ENCODE data around the gene BICD1.

BICD1 gene

DNA sequence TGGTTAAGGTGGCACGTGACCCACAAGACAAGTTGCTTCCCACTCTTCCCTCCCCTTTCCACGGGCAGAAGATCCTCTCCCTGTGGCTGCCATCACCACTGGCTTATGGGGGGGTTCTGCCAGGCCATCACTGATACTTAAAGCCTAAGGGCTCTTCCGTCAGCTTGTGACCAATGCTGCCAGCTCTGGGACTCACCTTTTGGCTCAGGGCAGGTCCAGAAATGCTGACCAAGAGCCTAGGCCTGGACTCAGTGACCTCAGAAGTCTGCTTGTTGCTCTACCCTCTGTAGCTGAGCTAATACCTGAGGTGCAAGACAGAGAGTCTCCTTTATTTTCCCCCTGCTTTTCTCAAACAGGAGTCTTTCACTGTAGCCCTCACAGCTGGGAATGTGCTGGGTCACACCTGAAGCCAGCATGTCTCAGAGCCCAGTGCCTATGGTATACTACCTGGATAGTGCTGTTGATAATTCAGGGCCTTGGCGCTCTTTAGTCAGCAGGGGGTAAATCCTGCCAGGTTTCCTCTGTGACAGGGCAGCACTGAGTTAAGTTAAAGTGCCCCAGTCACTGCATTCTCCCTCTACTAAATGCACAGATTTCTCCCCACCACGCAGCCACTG is 312.4 kb downstream of the BICD1 start:
- no peak for DNase-seq

GRCh38 chr12:32419520-32419960 is 312.9 kb downstream of the BICD1 start:
- no peak for DNase-seq

DNA sequence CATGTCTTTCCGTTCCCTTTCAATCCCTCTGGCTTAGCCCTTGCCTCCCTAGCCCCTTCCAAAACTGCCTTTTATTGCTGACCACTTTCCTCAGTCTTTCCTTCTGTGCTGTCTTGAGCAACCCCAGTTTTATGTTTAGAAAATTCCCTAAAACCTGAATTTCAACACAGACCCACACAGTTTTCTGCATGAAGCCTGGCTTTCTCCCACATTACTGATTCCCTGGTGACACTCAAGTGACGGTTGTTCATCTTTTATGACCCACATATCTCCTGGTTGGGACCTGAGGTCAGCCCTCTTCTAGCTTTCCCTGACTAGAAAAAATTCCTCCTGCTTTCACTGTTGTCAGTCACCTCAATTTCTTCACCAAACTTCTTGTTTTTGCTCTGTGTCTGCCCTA is 313.7 kb downstream of the BICD1 start:
- DNase-seq: no peak

- DNase-seq: no peak
Measured at GRCh38 chr12:32423559-32423958, 316.9 kb downstream of the BICD1 start.

DNA sequence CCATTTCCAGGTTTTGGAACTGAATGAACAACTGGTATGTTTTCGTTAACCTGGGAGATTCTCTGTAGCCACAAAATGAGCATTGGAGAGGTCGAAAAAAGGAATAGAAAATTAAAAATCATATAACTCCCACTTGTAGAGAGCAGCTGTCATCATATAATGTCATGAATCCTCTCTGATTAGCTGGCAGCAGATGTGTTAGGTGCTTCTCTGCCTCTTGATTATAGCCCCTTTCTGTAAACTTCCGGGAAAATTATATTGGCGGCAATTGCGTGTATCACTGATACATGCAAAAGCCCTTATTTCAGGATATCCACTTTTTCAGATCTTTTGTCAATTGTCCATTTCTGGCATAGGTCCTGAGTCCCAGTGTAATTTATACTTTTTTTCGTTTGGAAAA is 324.4 kb downstream of the BICD1 start:
- DNase-seq: no peak

All from CD4-positive, alpha-beta T cell treated with Interleukin-12 subunit alpha and Interleukin-12 subunit beta, for 1 hour (primary cell).